Mucosa of rectum (tissue), 2 donors: Measurements from ENCODE around the gene DMC1.

Experiments
- H3K27ac ChIP-seq, 2 donors: one replicate each; pipeline ENCODE4 v1.7.0; 2013; ENCODE audit warnings: inconsistent platforms in 2 of 2, low read depth in 2 of 2, low read length in 2 of 2
- H3K27me3 ChIP-seq, 2 donors: one replicate each; pipeline ENCODE4 v1.7.0; 2013; ENCODE audit warnings: low read length in 2 of 2; ENCODE audit not compliant: control insufficient read depth in 2 of 2, insufficient read depth in 2 of 2
- H3K36me3 ChIP-seq, 2 donors: one replicate each; pipeline ENCODE4 v1.7.0; 2013; ENCODE audit warnings: low read length in 2 of 2; ENCODE audit not compliant: control insufficient read depth in 2 of 2, insufficient read depth in 2 of 2
- H3K4me1 ChIP-seq, 2 donors: one replicate each; pipeline ENCODE4 v1.7.0; 2013; ENCODE audit warnings: low read length in 2 of 2, mild to moderate bottlenecking in 1 of 2; ENCODE audit not compliant: control insufficient read depth in 2 of 2, insufficient read depth in 2 of 2
- H3K4me3 ChIP-seq, 2 donors: one replicate each; pipeline ENCODE4 v1.7.0; 2013; ENCODE audit warnings: low read length in 2 of 2
- H3K9ac ChIP-seq, 2 donors: one replicate each; pipeline ENCODE4 v1.7.0; 2013; ENCODE audit warnings: low read length in 2 of 2, low read depth in 1 of 2, mild to moderate bottlenecking in 1 of 2
- H3K9me3 ChIP-seq, 2 donors: one replicate each; pipeline ENCODE4 v1.7.0; 2013; ENCODE audit warnings: low read length in 2 of 2; ENCODE audit not compliant: control insufficient read depth in 2 of 2
- donor health status: healthy.
- donor health status: Normal muscosa, but diverticular disease.

The DMC1 gene

DNA sequence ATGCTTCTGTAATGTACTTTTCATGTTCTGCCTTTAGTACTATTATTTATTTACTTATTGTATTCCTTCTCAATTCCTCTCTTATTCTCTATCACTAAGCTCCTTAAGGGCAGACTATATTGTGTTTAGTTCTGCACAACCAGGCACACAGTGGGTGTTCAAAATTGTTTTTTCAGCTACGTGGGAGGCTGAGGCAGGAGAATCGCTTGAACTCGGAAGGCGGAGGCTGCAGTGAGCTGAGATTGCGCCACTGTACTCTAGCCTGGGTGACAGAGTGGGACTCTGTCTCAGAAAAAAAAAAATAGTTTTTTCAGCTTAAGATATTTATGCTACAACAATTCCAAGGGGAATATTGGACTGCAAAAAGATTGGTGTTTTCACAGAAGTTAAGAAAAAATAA, 46.5 kb downstream of the DMC1 start:
- H3K9ac ChIP-seq = no peak overlapping the region
- H3K9me3 ChIP-seq = no peaks in the 10 kb centered on the region
- H3K4me1 ChIP-seq = peaks cover 0 to under 1% of the 10 kb centered on the region in 2 donors
- H3K27ac ChIP-seq = no peak overlapping the region
- H3K4me3 ChIP-seq = no peak overlapping the region
- H3K36me3 ChIP-seq = no peaks in the 10 kb centered on the region
- H3K27me3 ChIP-seq = no peaks in the 10 kb centered on the region

DNA sequence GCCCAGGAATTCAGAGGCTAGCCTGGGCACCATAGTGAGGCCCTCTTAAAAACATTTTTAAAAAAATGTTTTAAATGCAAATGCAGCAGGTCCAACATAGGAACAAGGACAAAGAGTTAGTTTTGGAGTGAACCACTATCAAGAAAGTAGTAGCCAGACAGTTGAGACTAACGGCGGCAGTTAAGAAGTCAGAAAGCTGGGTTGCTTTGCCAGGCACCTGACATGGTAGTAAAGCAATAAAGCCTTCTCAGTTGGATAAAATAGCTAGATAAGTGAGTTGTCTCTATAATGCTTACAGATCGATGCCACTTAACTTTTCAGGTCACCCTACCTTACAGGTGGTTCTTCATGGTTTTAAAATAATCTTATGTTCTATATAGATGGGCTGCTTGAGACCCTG, 47.0 kb downstream of the DMC1 start:
- Histone ChIP-seq H3K9ac (no peak overlapping the region), H3K36me3 (no peaks in the 10 kb centered on the region), H3K4me1 (peaks cover 0 to 3% of the 10 kb centered on the region in 2 donors), H3K4me3 (no peak overlapping the region), H3K27ac (no peak overlapping the region), H3K9me3 (no peaks in the 10 kb centered on the region), H3K27me3 (no peaks in the 10 kb centered on the region)

DNA sequence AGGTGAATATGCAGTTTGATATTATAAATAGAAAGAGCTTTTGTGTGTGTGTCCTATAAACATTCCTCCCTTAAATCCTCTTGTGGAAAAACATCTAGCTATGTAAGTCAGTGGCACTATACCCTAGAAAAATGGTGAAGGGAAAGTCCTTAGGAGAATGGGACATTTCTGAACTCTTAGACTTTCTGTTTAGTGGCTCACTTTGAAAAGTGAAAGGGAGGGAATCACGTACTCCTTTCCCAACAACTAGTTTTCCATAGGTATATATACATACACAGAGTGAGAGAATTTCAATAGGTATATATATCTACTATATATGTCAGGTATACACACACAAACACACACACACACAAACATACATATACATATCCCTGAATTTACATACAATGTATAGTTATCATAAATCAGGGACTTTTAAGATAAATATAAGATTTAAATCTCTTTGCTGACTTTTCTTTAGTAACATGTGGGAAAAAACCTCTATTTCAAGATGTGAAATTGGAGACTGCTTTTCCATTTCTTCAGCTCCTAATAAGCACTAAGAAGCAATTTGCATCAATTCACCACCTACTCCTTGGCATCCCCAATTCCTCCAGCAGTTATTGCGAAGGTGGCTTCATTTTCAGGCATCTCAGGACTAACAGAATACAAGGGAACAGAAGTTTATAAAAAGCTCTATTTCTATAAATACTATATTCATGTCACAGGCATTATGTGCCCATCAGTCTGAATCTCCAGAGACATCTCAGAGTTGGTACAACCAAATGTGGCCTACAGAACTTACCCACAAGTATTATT, 50.3 kb downstream of the DMC1 start:
- no peak overlapping the region for H3K4me3 ChIP-seq
- H3K4me1 ChIP-seq = peaks cover 0 to 3% of the 10 kb centered on the region in 2 donors
- H3K36me3 ChIP-seq = no peaks in the 10 kb centered on the region
- no peaks in the 10 kb centered on the region for H3K9me3 ChIP-seq
- H3K9ac ChIP-seq = no peak overlapping the region
- no peaks in the 10 kb centered on the region for H3K27me3 ChIP-seq
- H3K27ac ChIP-seq = no peak overlapping the region

DNA sequence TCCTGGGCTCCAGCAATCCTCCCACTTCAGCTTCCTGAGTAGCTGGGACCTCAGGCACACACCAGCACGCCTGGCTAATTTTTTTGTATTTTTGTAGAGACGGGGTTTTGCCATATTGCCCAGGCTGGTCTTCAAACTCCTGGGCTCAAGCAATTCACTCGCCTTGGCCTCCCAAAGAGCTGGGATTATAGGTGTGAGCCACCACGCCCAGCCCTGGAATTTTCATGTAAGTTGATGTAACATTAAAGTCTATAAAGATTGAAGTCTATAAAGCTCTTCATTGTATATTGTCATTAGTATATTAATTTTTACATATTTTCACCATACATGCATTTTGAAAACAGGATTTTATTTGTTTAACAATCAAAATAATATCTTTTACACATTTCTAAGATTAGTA, 51.4 kb downstream of the DMC1 start:
- Histone ChIP-seq H3K4me3 (no peak overlapping the region), H3K9ac (no peak overlapping the region), H3K4me1 (peaks cover 0 to 3% of the 10 kb centered on the region in 2 donors), H3K27ac (no peak overlapping the region), H3K36me3 (no peaks in the 10 kb centered on the region), H3K27me3 (no peaks in the 10 kb centered on the region), H3K9me3 (no peaks in the 10 kb centered on the region)

DNA sequence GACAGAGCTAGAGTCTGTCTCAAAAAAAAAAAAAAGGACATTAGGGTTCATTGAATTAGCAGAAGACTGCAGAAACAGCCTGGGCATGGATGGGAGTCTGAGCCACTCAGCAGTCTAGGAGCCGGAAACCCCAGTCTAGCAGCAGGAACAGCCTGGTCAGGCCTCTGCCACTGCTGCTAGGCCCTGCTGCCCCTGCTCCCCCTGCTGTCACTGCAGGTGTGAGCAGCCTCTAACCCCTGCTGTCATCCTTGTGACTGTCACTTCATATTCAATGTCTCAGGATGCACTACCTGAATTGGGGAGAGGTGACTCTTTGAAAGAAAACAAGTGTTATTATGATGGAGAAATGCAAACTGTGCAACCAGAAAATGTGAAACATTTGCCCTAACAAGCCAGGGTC, 56.9 kb downstream of the DMC1 start:
- Histone ChIP-seq H3K36me3 (no peaks in the 10 kb centered on the region), H3K4me1 (no peaks in the 10 kb centered on the region), H3K27me3 (no peaks in the 10 kb centered on the region), H3K9me3 (no peaks in the 10 kb centered on the region), H3K27ac (no peak overlapping the region), H3K4me3 (no peak overlapping the region), H3K9ac (no peak overlapping the region)

DNA sequence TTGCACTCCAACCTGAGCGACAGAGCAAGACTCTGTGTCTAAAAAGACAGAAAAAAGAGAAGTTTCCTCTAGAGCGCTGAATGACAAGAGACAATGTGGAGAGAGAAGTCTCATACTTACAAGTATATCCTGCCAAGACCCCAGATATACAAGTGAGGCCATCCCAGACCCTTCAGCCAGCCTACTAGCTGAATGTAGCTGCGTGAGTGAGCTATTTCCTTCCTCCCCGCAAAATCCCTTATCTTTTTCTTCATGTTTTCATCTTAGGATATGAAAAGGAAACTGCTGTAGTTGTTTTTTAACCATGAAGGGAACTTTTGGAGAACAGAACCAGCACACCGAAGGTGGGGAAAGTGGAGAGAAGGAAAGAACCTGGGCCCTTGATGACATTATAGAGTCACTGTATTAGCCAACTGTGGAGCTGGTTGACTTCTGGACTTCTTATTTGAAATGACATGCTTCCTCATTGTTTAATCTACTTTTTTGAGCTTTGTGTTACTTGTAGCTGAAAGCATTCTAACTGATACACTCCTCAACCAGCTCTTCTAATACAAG, 59.5 kb downstream of the DMC1 start:
- Histone ChIP-seq H3K9me3 (no peaks in the 10 kb centered on the region), H3K9ac (no peak overlapping the region), H3K36me3 (no peaks in the 10 kb centered on the region), H3K4me1 (peaks cover 0 to 6% of the 10 kb centered on the region in 2 donors), H3K4me3 (no peak overlapping the region), H3K27me3 (no peaks in the 10 kb centered on the region), H3K27ac (no peak overlapping the region)

DNA sequence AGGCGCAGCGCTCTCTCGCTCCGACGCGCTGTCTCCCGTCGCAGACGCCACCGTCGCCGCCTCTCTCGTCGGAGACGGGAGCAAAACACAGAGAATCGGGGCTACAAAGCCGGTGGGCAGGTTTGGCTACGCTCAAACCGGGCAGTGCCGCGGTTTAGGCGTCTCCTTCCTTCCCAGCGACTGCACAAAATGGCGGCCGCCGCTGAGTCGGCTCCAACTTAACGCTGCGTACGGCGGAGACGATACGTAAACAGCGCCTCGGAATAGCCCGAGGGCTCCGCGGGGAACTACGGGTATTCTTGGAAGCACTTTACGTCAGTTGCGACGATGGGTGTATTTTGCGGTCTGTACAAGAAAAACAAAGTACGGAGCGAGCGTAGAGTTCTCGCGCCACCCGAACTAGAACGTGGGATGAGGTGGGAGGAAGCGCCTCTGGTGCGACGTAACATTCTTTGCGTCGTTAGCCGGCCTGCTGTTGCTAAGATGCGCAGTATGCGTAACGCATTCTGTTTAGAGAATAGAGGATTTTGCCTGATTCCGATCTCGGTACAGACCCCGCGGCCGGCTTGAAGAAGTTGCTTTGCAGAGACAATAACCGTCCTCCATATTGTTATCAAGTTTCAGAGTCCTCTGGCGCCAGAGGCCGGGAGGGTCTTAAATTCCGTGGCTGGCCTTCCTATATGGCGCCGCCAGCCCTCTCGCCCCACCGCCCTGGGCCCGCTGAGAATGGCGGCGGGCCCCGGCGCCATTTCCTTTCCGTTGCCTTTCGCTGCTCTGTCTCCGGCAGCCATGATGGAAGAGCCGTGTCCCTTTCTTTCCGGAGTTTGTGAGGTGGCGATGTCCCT, 63.6 kb downstream of the DMC1 start, which contains the start of gene DDX17:
Gene DDX17, minus strand, starts transcription at position 194 of the 845 bp plus-strand sequence.
- peak within 1 kb of the TSS; percentile 100 for H3K27ac ChIP-seq
- H3K27me3 ChIP-seq = no peaks in the 10 kb centered on the region
- no peaks in the 10 kb centered on the region for H3K9me3 ChIP-seq
- peaks cover 10 to 24% of the 10 kb centered on the region in 2 donors for H3K4me1 ChIP-seq
- peak within 1 kb of the TSS; percentile 87 to 95 for H3K4me3 ChIP-seq
- H3K36me3 ChIP-seq = peaks cover 12% of the 10 kb centered on the region in 2 donors
- peak within 1 kb of the TSS; percentile 99 to 100 for H3K9ac ChIP-seq

DNA sequence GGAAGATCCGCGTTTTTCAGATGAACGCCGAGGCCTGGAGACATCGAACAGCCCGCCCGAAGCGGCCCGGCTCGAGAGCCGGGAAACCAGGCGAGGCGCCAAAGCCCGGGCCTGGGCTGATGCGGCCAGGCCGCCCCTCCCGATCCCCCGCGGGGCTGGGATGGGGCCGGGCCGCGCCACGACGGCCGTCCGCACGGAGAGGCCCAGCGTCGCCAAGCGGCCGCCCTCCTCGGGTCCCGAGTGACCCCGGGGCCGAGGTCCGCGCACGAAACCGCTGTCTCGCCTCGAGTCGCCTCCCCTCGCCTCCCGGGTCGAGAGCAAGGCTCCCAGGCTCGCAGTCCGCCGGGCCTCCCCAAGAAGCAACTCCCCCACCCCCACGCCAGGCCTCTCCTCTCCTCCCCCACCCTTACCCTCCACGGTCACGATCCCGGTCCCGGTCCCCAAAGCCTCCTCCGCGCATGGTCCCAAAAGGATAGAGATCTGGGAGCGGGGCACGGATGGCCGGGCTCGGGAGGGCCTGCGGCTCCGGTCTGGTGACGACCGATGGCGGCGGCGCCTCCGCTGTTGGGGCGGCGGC, 64.4 kb downstream of the DMC1 start:
- Histone ChIP-seq H3K9ac (peak overlapping the region; percentile 99 to 100), H3K4me1 (peaks cover 13 to 24% of the 10 kb centered on the region in 2 donors), H3K36me3 (peaks cover 14 to 17% of the 10 kb centered on the region in 2 donors), H3K9me3 (no peaks in the 10 kb centered on the region), H3K27me3 (no peaks in the 10 kb centered on the region), H3K4me3 (peak overlapping the region; percentile 87 to 95), H3K27ac (peak overlapping the region; percentile 100)

DNA sequence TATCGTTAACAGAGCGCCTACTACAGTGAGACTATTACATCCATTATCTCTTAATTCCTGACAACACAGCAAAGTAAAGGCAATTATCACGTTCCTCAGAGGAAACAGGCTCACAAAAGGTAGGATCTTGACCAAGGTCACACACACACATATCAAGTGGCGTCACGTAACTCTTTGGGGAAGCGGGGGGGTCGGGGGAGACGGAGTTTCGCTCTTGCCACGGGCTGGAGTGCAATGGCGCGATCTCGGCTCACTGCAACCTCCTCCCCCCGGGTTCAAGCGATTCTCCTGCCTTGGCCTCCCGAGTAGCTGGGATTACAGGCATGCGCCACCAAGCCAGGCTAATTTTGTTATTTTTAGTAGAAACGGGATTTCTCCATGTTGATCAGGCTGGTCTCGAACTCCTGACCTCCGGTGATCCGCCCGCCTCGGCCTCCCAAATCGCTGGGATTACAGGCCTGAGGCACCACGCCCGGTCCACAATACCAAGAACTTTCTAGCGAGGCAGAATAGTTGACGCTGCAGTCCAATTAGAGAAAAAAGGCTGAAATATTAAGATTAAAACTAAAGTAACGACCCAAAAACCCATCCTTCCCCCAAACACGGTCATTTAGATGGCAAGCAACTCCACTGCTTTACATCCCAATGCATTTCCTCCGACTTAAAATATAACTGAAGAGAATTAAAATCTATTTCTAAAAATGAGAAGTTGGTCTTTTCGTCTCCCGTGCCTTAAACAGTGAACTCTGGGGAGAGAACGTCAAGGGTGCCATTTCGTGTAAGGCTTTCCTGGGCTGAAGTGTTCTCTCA, 65.0 kb downstream of the DMC1 start:
- Histone ChIP-seq H3K9me3 (no peaks in the 10 kb centered on the region), H3K9ac (peak overlapping the region; percentile 99 to 100), H3K36me3 (peaks cover 17 to 19% of the 10 kb centered on the region in 2 donors), H3K27me3 (no peaks in the 10 kb centered on the region), H3K27ac (peak overlapping the region; percentile 100), H3K4me3 (peak overlapping the region; percentile 87 to 95), H3K4me1 (peaks cover 13 to 24% of the 10 kb centered on the region in 2 donors)
